CD1c-positive myeloid dendritic cell (primary cell): ENCODE results near the gene HAUS5.

ENCODE experiments used
- DNase-seq: peaks from one replicate; pipeline ENCODE4 v3.0.0-alpha.2; 2016; ENCODE audit errors: extremely low spot score

The HAUS5 gene

GRCh38 chr19:35607661-35608060 lies 4.9 kb upstream of the HAUS5 start:
- DNase-seq: no peak

DNA sequence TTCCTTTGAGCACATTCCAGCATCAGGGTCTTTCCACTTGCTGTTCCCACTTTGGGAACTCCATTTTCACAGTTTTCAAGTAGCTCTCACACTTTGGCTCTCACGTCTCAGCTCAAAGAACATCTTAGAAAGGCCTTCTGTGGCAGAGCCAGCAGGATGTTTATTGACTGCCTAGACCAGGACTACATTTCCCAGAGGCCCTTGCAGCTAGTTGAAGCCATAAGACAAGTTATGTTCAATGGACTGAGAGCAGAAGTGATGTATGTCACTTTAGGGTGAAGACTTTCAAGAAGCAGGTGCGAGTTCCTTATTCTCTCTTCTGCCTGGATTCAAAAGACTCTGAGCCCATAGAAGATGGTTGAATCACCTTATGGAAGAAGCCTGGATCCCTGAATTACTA lies 4.3 kb upstream of the HAUS5 start:
- peak; percentile 29 for DNase-seq

- DNase-seq: peak; percentile 31
Measured at GRCh38 chr19:35609851-35610353, 2.6 kb upstream of the HAUS5 start.

- DNase-seq: no peak
Measured at GRCh38 chr19:35612224-35612558, 344 bp upstream of the HAUS5 start.

GRCh38 chr19:35613574-35613973 lies 1.0 kb downstream of the HAUS5 start:
- no peak for DNase-seq

GRCh38 chr19:35615036-35615435 lies 2.5 kb downstream of the HAUS5 start:
- no peak for DNase-seq

- DNase-seq: no peak
Measured at GRCh38 chr19:35618857-35619256, 6.3 kb downstream of the HAUS5 start.

- no peak for DNase-seq
Measured at GRCh38 chr19:35619290-35619923, 6.9 kb downstream of the HAUS5 start.

GRCh38 chr19:35620001-35620400 lies 7.5 kb downstream of the HAUS5 start:
- no peak for DNase-seq

- no peak for DNase-seq
Measured at GRCh38 chr19:35621708-35622107, 9.2 kb downstream of the HAUS5 start.

- no peak for DNase-seq
Measured at GRCh38 chr19:35622750-35623149, 10.2 kb downstream of the HAUS5 start.

DNA sequence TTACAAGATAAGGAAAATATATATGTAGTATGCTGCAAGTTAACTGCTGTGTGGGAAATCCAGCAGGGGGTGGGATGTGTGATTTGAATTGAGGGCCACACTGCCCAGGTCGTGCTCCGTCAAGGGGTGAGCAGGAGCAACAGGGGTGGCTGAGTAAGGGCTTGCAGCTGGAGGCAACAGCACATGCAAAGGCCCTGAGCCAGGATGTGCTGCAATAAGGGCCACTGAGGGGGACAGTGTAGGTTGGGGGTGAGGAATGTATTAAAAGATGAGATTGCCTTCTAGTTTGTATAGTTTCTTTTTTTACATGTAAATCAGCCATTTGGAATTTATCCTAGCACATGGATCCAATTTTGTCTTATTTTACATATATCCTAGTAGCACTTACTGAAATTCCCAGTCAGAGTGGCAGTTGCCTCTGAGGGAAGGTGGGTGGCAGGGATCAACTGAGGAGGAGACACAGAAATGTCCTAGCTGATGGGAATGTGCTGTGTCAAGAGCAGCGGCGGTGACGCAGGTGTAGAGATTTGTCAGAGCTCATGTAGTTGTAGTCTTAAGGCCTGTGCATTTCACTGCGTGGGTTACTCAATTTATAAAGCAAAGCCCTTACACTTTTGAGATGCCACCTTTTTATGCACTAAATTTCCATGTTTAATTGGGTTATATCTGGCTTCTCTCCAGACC lies 10.9 kb downstream of the HAUS5 start:
- no peak for DNase-seq

GRCh38 chr19:35628264-35628564 lies 15.7 kb downstream of the HAUS5 start:
- DNase-seq: no peak

DNA sequence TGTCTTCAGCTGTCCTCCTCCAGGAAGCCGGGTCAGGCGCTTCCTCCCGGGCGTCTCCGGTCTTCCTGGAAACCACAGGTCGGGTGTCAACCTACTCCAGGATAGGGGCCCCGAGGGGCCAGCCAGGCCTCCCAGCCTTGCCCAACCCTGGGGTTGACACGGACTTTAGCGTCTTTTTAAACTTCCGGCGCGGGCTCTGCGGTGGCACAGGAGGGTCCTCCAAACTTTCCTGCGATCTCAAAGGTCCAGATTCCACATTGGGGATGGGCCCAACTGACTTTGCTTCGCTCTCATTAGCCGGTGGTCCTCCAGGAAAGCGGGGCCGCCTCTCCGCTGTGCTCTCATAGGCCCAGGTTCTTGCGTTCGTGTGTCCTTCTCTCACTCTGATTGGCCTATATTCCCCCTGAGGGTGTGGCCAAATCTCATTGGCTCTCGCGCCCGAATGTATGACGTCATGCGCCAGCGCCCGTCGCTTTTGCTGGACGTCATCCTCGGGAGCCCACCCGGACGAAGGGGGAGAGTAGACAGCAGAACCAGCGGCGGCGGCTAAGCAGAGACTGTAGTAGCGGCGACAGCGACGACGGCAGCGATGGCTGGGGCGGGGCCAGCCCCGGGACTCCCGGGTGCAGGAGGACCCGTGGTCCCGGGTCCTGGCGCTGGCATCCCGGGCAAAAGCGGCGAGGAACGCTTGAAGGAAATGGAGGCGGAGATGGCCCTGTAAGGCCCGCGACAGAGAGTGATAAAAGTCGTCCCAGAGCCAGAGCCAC lies 16.2 kb downstream of the HAUS5 start, which contains the start of gene RBM42:
Gene RBM42 (plus strand): TSS at position 472 of the 767 bp plus-strand sequence. CDS start 118 bp downstream, at position 590.
- DNase-seq: peak; percentile 98

DNA sequence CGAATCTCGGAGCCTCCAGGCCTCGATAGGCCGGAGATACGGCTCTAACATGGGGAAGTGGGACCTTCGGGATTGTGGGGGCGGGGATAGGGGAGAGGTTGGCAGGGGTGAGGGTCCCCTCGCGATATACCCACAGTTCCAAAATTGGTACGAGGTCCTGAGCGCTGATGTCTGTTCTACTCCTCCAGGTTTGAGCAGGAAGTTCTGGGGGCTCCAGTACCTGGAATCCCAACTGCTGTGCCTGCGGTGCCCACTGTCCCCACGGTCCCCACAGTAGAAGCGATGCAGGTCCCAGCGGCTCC lies 16.7 kb downstream of the HAUS5 start:
- no peak for DNase-seq

- no peak for DNase-seq
Measured at GRCh38 chr19:35633727-35634440, 21.3 kb downstream of the HAUS5 start.

GRCh38 chr19:35636651-35637050 lies 24.1 kb downstream of the HAUS5 start:
- no peak for DNase-seq

- DNase-seq: no peak
Measured at GRCh38 chr19:35637165-35637564, 24.6 kb downstream of the HAUS5 start.

DNA sequence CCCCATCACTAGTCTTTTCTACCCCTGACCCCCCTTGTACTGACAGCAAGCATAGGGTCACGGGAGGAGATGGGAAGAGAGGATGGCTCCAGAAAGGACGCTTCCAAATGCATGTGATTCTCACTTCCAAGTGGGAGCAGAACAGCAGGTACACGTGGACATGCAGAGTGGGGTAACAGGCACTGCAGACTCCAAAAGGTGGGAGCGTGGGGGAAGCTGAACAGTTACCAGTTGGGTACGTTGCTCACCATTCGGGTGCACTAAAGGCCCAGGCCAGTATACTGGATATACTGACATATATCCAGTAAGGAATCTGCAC lies 26.7 kb downstream of the HAUS5 start:
- no peak for DNase-seq

GRCh38 chr19:35639863-35640262 lies 27.3 kb downstream of the HAUS5 start:
- no peak for DNase-seq

GRCh38 chr19:35641515-35642151 lies 29.1 kb downstream of the HAUS5 start, which contains the start of gene ETV2:
Gene ETV2 (plus strand): TSS chr19:35641745. CDS start chr19:35642461, 716 bp downstream.
- peak; percentile 55 for DNase-seq

GRCh38 chr19:35642312-35642711 lies 29.8 kb downstream of the HAUS5 start:
- DNase-seq: no peak
